K562 (cell line): Measurements from ENCODE around the gene HLCS. TPM values are rescaled to one million over a fixed set of nuclear protein-coding genes. Genes with fewer than 3 reads are reported as not detected.

Experiments used
- CCNT2 ChIP-seq: IDR thresholded peaks from 2 replicates; pipeline ENCODE4 v1.6.1; 2011; ENCODE audit warnings: borderline replicate concordance, low read depth, mild to moderate bottlenecking, moderate library complexity, mixed read lengths, low read length; ENCODE audit not compliant: insufficient read length; ENCODE audit errors: extremely low read depth
- CHD4 ChIP-seq: fragments of 200-600 bp; sonication (generic); IDR thresholded peaks from 3 replicates; pipeline ENCODE4 v1.6.1; 2012; ENCODE audit warnings: low read depth, mild to moderate bottlenecking, mixed read lengths, low read length, inconsistent platforms; ENCODE audit not compliant: insufficient read depth, insufficient replicate concordance, poor library complexity, severe bottlenecking
- CREM ChIP-seq: IDR thresholded peaks from 2 replicates; pipeline ENCODE4 v1.6.1; 2014; ENCODE audit warnings: antibody characterized with exemption, low read depth
- CXXC5 ChIP-seq: fragments of 250-450 bp; sonication (Bioruptor Pico); IDR thresholded peaks from 2 replicates; pipeline ENCODE4 v1.8.0; 2022; ENCODE audit warnings: inconsistent platforms, mild to moderate bottlenecking, moderate library complexity
- ETS2 ChIP-seq: IDR thresholded peaks from 2 replicates; pipeline ENCODE4 v1.6.1; 2016; ENCODE audit warnings: borderline replicate concordance, missing genetic modification characterization, mild to moderate bottlenecking, moderate library complexity, missing compliant biosample characterization; ENCODE audit not compliant: poor library complexity, severe bottlenecking
- PCBP1 ChIP-seq: fragments of 200-400 bp; formaldehyde crosslinking; IDR thresholded peaks from 2 replicates; pipeline ENCODE4 v1.6.1; 2018; ENCODE audit warnings: mild to moderate bottlenecking, low read depth, low read length; ENCODE audit not compliant: poor library complexity, severe bottlenecking
- PHF8 ChIP-seq: fragments of 200-600 bp; sonication (generic); IDR thresholded peaks from 2 replicates; pipeline ENCODE4 v1.6.1; 2012; ENCODE audit warnings: mixed run types, mild to moderate bottlenecking, inconsistent platforms, low read length, moderate library complexity, borderline replicate concordance
- POLR2H ChIP-seq: IDR thresholded peaks from 2 replicates; pipeline ENCODE4 v1.6.1; 2016; ENCODE audit warnings: missing genetic modification characterization, low read depth, mild to moderate bottlenecking, control low read depth, missing compliant biosample characterization, moderate library complexity
- PURB ChIP-seq: sonication (generic); formaldehyde crosslinking; IDR thresholded peaks from 2 replicates; pipeline ENCODE4 v1.9.0; 2021; ENCODE audit warnings: low read depth, mild to moderate bottlenecking, missing genetic modification reagents
- RAD21 ChIP-seq, 2 experiments: fragments of 250-450 bp in 1 of 2; fragments of 450-650 bp in 1 of 2; sonication (Bioruptor Pico) in 1 of 2; formaldehyde crosslinking in 1 of 2; IDR thresholded peaks in 1 of 2; conservative IDR thresholded peaks in 1 of 2; 2 replicates each; pipeline versions ENCODE4 v1.4.0 to v1.8.0; 2020 to 2022; ENCODE audit warnings: mild to moderate bottlenecking in 2 of 2, moderate library complexity in 1 of 2
- SIN3A ChIP-seq, 2 experiments: fragments of 150-350 bp in 1 of 2; IDR thresholded peaks; 2 replicates each; pipeline ENCODE4 v1.6.1; 2011 to 2016; ENCODE audit warnings: borderline replicate concordance in 2 of 2, low read depth in 2 of 2, low read length in 2 of 2, mild to moderate bottlenecking in 2 of 2, moderate library complexity in 2 of 2; ENCODE audit not compliant: control insufficient read depth in 1 of 2
- TAF1 ChIP-seq: IDR thresholded peaks from 2 replicates; pipeline ENCODE4 v1.6.1; 2011; ENCODE audit warnings: mild to moderate bottlenecking, low read length, moderate library complexity; ENCODE audit not compliant: insufficient read depth, control insufficient read depth, severe bottlenecking; ENCODE audit errors: extremely low read depth
- TAF15 ChIP-seq: fragments of 200-400 bp; formaldehyde crosslinking; IDR thresholded peaks from 2 replicates; pipeline ENCODE4 v1.6.1; 2017; ENCODE audit warnings: mild to moderate bottlenecking, low read depth, low read length, moderate library complexity
- YY1 ChIP-seq, 3 experiments: IDR thresholded peaks; 2 replicates each; pipeline ENCODE4 v1.6.1; 2011; ENCODE audit warnings: low read length in 2 of 3, mild to moderate bottlenecking in 2 of 3, moderate library complexity in 2 of 3, borderline replicate concordance in 1 of 3, control low read depth in 1 of 3, low read depth in 1 of 3; ENCODE audit not compliant: insufficient read depth in 3 of 3, insufficient replicate concordance in 2 of 3, control insufficient read depth in 1 of 3, insufficient read length in 1 of 3; ENCODE audit errors: extremely low read depth in 1 of 3
- ZNF140 ChIP-seq: fragments of 250-450 bp; sonication (Bioruptor Pico); IDR thresholded peaks from 2 replicates; pipeline ENCODE4 v1.8.0; 2021; ENCODE audit warnings: moderate library complexity, mild to moderate bottlenecking, inconsistent platforms
- ZNF431 ChIP-seq: sonication (generic); formaldehyde crosslinking; IDR thresholded peaks from 2 replicates; pipeline ENCODE4 v1.8.0; 2022; ENCODE audit warnings: mild to moderate bottlenecking, missing genetic modification reagents
- ZNF785 ChIP-seq: fragments of 250-450 bp; sonication (Bioruptor Pico); IDR thresholded peaks from 2 replicates; pipeline ENCODE4 v1.4.0; 2020; ENCODE audit warnings: mild to moderate bottlenecking
- polyA plus RNA-seq, 8 experiments: library from polyadenylated mRNA; depleted of rRNA in 4 of 8; stranded (reverse) in 5 of 8; unstranded in 3 of 8; fragments of >200 nt; fragmentation: Nextera tagmentation in 2 of 8; fragmentation: Illumina TruSeq in 1 of 8; extraction: Ambion mirVana in 2 of 8; extraction: Trizol in 1 of 8; gene quantifications; 2 replicates each; pipeline versions ENCODE4 v1.2.1 to v1.2.3, GENCODE V29; 2011 to 2014; ENCODE audit warnings: inconsistent platforms in 1 of 8, missing spikeins in 1 of 8
- total RNA-seq, 7 experiments: library from RNA; depleted of rRNA in 6 of 7; stranded (reverse); fragments of >200 nt in 6 of 7; fragmentation: Illumina TruSeq in 2 of 7; extraction: Trizol in 2 of 7; gene quantifications; 2 replicates each; pipeline versions ENCODE4 v1.2.1 to v1.2.3, GENCODE V29; 2011 to 2021; ENCODE audit warnings: low replicate concordance in 1 of 7
- TF ChIP-seq, protein P1 (sequence below): fragments of 450-650 bp; conservative IDR thresholded peaks from 2 replicates; pipeline ENCODE4 v1.6.1; 2016; ENCODE audit warnings: missing genetic modification characterization, low read depth, mild to moderate bottlenecking, control low read depth, missing compliant biosample characterization
- TF ChIP-seq, protein P2 (sequence below): fragments of 450-650 bp; formaldehyde crosslinking; IDR thresholded peaks from 2 replicates; pipeline ENCODE4 v1.4.0; 2020; ENCODE audit warnings: mild to moderate bottlenecking, moderate library complexity
- TF ChIP-seq, protein P3 (sequence below), 2 experiments: fragments of 250-450 bp in 1 of 2; fragments of 450-650 bp in 1 of 2; sonication (Bioruptor Pico) in 1 of 2; IDR thresholded peaks; 2 replicates each; pipeline versions ENCODE4 v1.6.1 to v1.8.0; 2016 to 2021; ENCODE audit warnings: mild to moderate bottlenecking in 2 of 2, moderate library complexity in 2 of 2, missing compliant biosample characterization in 1 of 2, missing genetic modification characterization in 1 of 2

HLCS gene
- total and polyA plus RNA-seq, 9 of the 15 experiments (the other 6 are each of a cell fraction or from before 2014, with no cell fraction given), result 3.0 to 21.5 (median 17.1) TPM

DNA sequence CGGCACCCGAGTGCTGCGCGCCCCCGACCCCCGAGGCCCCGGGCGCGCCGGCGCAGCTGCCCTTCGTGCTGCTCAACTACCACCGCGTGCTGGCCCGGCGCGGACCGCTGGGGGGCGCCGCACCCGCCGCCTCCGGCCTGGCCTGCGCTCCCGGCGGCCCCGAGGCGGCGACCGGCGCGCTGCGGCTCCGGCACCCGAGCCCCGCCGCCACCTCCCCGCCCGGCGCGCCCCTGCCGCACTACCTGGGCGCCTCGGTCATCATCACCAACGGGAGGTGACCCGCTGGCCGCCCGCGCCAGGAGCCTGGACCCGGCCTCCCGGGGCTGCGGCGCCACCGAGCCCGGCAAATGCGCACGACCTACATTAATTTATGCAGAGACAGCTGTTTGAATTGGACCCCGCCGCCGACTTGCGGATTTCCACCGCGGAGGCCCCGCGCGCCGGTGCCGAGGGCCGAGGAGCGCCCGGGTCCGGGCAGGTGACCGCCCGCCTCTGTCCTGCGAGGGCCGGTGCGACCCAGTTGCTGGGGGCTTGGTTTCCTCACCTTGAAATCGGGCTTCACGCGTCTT, 218.6 kb downstream of the HLCS start (continued):
- TF ChIP-seq YY1 (IDR thresholded peaks at IDR 0.05; ENCODE audit: borderline replicate concordance in 1 of 3, control insufficient read depth in 1 of 3, extremely low read depth in 1 of 3, insufficient read depth in 3 of 3, insufficient read length in 1 of 3, insufficient replicate concordance in 2 of 3, low read depth in 1 of 3, low read length in 2 of 3) (peak in 1 of 3 experiments; percentile 26), TAF15 (no peak), CXXC5 (CRISPR knock-in tag) (peak; percentile 63; the same call in 1 of the 2 replicates), CREM (0 out of 2 replicates have a peak, but pooled peaks have one; percentile 7), PURB (no peak), PCBP1 (peak; percentile 35), POLR2H (no peak), TAF1 (no peak), ZNF785 (CRISPR knock-in tag) (no peak), RAD21 (CRISPR knock-in tag; conservative IDR thresholded peaks at IDR 0.05 in 1 of 2, IDR thresholded peaks at IDR 0.05 in 1 of 2) (peak in 1 of 2 experiments; percentile 54; a peak in 2 of 4 replicates), ETS2 (tag) (no peak), ZNF140 (CRISPR knock-in tag) (no peak), ZNF431 (CRISPR knock-in tag) (no peak), SIN3A (IDR thresholded peaks at IDR 0.05; ENCODE audit: borderline replicate concordance in 2 of 2, control insufficient read depth in 1 of 2, low read depth in 2 of 2, low read length in 2 of 2) (peak in 1 of 2 experiments; percentile 12; a peak in 1 of 4 replicates), CHD4 (no peak), CCNT2 (peak; percentile 72), PHF8 (peak; percentile 21; the same call in 1 of the 2 replicates)
- TF ChIP-seq, protein P1, sequence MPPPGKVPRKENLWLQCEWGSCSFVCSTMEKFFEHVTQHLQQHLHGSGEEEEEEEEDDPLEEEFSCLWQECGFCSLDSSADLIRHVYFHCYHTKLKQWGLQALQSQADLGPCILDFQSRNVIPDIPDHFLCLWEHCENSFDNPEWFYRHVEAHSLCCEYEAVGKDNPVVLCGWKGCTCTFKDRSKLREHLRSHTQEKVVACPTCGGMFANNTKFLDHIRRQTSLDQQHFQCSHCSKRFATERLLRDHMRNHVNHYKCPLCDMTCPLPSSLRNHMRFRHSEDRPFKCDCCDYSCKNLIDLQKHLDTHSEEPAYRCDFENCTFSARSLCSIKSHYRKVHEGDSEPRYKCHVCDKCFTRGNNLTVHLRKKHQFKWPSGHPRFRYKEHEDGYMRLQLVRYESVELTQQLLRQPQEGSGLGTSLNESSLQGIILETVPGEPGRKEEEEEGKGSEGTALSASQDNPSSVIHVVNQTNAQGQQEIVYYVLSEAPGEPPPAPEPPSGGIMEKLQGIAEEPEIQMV (tag), result no peak
- TF ChIP-seq, protein P2, sequence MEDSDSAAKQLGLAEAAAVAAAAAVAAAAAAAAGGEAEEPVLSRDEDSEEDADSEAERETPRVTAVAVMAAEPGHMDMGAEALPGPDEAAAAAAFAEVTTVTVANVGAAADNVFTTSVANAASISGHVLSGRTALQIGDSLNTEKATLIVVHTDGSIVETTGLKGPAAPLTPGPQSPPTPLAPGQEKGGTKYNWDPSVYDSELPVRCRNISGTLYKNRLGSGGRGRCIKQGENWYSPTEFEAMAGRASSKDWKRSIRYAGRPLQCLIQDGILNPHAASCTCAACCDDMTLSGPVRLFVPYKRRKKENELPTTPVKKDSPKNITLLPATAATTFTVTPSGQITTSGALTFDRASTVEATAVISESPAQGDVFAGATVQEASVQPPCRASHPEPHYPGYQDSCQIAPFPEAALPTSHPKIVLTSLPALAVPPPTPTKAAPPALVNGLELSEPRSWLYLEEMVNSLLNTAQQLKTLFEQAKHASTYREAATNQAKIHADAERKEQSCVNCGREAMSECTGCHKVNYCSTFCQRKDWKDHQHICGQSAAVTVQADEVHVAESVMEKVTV (CRISPR knock-in tag), result no peak
- TF ChIP-seq, protein P3, sequence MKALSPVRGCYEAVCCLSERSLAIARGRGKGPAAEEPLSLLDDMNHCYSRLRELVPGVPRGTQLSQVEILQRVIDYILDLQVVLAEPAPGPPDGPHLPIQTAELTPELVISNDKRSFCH (CRISPR knock-in tag; IDR thresholded peaks at IDR 0.05), result no peak
- TF ChIP-seq, protein P3 (tag; IDR thresholded peaks at IDR 0.05), result 0 out of 2 replicates have a peak, but pooled peaks have one; percentile 22
